ENCODE data around the gene STK38. TPM values are rescaled to one million over a fixed set of nuclear protein-coding genes. Genes with fewer than 3 reads are reported as not detected.
"Not testable (repeated sequence)": the region's sequence is repeated elsewhere in the genome, so short reads cannot be mapped to it uniquely, and the experiment has no call there.

STK38 gene
- total RNA-seq, 3 donors from 2014 or later, result 27.5 to 39.4 (median 31.4) TPM

DNA sequence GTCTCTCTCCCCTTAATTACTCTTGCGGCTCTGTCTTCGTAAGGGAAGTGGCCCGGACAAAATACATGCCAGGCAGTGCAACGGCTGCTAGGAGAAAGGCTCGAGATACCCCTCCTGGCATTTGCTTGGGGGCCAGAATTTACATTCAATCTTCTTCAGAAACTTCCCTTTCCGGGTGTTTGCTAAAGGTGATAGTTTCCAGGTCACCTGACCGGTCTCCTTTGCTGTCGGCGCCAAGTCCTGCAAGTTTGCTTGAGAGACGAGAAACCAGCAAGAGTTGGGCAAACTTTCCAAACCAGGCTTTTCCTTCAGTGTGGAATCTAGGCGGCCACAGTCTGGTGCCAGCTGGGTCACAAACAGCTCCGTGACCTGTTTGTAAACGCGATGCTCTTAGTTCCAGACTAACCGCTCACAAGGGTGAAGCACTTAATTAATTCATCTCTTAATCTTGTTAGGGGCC is 46.3 kb upstream of the STK38 start:
- H3K27ac ChIP-seq, result peak overlapping the region; percentile 97 to 100
- peaks cover 0 to 8% of the 10 kb centered on the region in 2 donors for H3K4me1 ChIP-seq
- H3K27me3 ChIP-seq, result no peaks in the 10 kb centered on the region
- TF ChIP-seq, protein P1, sequence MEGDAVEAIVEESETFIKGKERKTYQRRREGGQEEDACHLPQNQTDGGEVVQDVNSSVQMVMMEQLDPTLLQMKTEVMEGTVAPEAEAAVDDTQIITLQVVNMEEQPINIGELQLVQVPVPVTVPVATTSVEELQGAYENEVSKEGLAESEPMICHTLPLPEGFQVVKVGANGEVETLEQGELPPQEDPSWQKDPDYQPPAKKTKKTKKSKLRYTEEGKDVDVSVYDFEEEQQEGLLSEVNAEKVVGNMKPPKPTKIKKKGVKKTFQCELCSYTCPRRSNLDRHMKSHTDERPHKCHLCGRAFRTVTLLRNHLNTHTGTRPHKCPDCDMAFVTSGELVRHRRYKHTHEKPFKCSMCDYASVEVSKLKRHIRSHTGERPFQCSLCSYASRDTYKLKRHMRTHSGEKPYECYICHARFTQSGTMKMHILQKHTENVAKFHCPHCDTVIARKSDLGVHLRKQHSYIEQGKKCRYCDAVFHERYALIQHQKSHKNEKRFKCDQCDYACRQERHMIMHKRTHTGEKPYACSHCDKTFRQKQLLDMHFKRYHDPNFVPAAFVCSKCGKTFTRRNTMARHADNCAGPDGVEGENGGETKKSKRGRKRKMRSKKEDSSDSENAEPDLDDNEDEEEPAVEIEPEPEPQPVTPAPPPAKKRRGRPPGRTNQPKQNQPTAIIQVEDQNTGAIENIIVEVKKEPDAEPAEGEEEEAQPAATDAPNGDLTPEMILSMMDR (IDR thresholded peaks at IDR 0.05), result no peak
- TF ChIP-seq POLR2A (IDR thresholded peaks at IDR 0.05) (no peak), POLR2AphosphoS5 (IDR thresholded peaks at IDR 0.05) (no peak)
- intact Hi-C loops (cut with DNase I; ENCODE audit: low total_unique reads), result no loop called here
- H3K36me3 ChIP-seq, result no peaks in the 10 kb centered on the region
- peak overlapping the region; percentile 72 to 75 (median 73) for H3K4me3 ChIP-seq
- DNase-seq (ENCODE audit: low spot score in 2 of 2), result peak in 1 of 2 donors; percentile 80
- no peaks in the 10 kb centered on the region for H3K9me3 ChIP-seq

DNA sequence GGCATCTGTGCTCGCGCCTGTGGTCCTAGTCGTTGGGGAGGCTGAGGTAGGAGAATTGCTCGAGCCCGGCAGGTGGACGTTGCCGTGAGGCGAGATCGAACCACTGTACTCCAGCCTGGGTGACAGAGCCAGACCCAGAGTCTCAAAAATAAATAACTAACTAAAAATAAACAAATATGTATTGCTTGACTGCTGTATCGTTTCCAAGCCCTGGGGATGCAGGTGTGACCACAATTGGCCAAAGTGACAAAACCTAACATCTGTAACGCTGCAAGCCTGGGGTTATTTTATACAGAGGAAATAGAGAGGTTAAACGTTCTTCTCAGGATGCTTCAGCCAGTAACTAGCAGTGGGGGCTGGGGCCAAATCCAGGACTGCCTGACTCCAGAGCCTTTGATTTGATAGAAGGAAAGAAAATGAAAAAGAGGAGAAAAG is 45.0 kb upstream of the STK38 start:
- DNase-seq (ENCODE audit: low spot score in 2 of 2), result no peak
- H3K27me3 ChIP-seq, result no peaks in the 10 kb centered on the region
- intact Hi-C loops (cut with DNase I; ENCODE audit: low total_unique reads), result no loop called here
- peak overlapping the region; percentile 40 to 100 for H3K27ac ChIP-seq
- H3K9me3 ChIP-seq, result no peaks in the 10 kb centered on the region
- TF ChIP-seq, protein P1 (IDR thresholded peaks at IDR 0.05), result no peak
- TF ChIP-seq POLR2AphosphoS5 (IDR thresholded peaks at IDR 0.05) (no peak), POLR2A (IDR thresholded peaks at IDR 0.05) (no peak)
- no peaks in the 10 kb centered on the region for H3K4me1 ChIP-seq
- no peak overlapping the region for H3K4me3 ChIP-seq
- H3K36me3 ChIP-seq, result no peaks in the 10 kb centered on the region

DNA sequence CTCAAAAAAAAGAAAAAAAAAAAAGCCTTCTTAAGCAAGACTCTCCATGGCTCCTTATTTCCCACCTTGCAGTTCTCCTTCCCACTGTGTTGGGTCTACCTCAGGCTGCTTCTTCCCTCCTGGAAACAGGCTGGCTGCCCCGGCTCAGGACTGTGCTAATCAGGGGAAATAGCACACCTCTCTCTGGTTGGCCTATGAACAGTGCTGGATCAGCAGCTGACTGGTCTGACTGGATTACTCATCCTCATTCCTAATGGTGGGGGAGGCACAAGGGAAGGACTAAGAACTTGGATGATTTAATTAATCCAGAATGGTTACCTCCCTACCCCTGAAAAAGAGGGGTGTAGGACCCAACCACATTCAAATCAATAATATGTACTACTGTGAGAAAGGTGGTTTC is 43.0 kb upstream of the STK38 start:
- peak overlapping the region; percentile 17 to 59 for H3K27ac ChIP-seq
- H3K4me3 ChIP-seq, result no peak overlapping the region
- no peaks in the 10 kb centered on the region for H3K4me1 ChIP-seq
- no peaks in the 10 kb centered on the region for H3K36me3 ChIP-seq
- peak in 1 of 2 donors; percentile 61 for DNase-seq (ENCODE audit: low spot score in 2 of 2)
- no peaks in the 10 kb centered on the region for H3K9me3 ChIP-seq
- intact Hi-C loops (cut with DNase I; ENCODE audit: low total_unique reads), result no loop called here
- H3K27me3 ChIP-seq, result no peaks in the 10 kb centered on the region
- no peak for TF ChIP-seq POLR2A (IDR thresholded peaks at IDR 0.05)
- peak in 1 of 3 donors; percentile 25 for TF ChIP-seq POLR2AphosphoS5 (IDR thresholded peaks at IDR 0.05)
- TF ChIP-seq, protein P1 (IDR thresholded peaks at IDR 0.05), result no peak

DNA sequence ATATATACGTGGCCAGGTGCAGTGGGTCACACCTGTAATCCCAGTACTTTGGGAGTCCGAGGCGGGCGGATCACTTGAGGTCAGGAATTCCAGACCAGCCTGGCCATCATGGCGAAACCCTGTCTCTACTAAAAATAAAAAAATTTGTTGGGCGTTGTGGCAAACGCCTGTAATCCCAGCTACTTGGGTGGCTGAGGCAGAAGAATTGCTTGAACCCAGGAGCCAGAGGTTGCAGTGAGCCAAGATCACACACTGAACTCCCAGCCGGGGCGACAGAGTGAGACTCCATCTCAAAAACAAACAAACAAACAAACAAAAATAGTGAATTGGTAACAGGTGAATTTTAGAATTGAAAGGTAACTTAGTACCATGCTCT is 41.7 kb upstream of the STK38 start:
- H3K27ac ChIP-seq; H3K4me3 ChIP-seq; H3K9me3 ChIP-seq; H3K27me3 ChIP-seq; DNase-seq (ENCODE audit: low spot score in 2 of 2); H3K36me3 ChIP-seq; intact Hi-C loops (cut with DNase I; ENCODE audit: low total_unique reads); H3K4me1 ChIP-seq: not testable (repeated sequence)

DNA sequence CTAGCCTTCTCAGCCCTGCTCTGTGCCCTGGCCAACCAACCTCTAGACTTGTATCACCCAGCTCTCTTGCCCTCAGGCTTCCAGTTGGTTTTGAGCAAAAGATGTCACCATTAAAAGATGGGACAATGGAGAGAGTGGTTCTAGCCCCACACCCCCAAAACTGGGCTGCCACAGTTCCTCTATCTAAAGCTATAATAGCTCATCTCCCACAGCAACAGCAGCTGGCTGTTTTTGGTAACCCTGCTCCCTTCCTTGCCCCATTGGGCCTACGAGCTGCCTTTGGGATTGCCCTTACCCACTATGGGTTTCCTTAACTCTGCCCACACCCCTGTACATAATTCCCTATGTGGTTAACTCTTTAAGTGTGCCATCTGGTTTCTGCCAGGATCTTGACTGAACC is 39.3 kb upstream of the STK38 start:
- no peaks in the 10 kb centered on the region for H3K9me3 ChIP-seq
- H3K27ac ChIP-seq, result no peak overlapping the region
- no peak for DNase-seq (ENCODE audit: low spot score in 2 of 2)
- H3K27me3 ChIP-seq, result no peaks in the 10 kb centered on the region
- TF ChIP-seq POLR2AphosphoS5 (IDR thresholded peaks at IDR 0.05) (no peak), POLR2A (IDR thresholded peaks at IDR 0.05) (no peak)
- TF ChIP-seq, protein P1 (IDR thresholded peaks at IDR 0.05), result no peak
- intact Hi-C loops (cut with DNase I; ENCODE audit: low total_unique reads), result no loop called here
- H3K36me3 ChIP-seq, result no peaks in the 10 kb centered on the region
- no peaks in the 10 kb centered on the region for H3K4me1 ChIP-seq
- H3K4me3 ChIP-seq, result no peak overlapping the region

DNA sequence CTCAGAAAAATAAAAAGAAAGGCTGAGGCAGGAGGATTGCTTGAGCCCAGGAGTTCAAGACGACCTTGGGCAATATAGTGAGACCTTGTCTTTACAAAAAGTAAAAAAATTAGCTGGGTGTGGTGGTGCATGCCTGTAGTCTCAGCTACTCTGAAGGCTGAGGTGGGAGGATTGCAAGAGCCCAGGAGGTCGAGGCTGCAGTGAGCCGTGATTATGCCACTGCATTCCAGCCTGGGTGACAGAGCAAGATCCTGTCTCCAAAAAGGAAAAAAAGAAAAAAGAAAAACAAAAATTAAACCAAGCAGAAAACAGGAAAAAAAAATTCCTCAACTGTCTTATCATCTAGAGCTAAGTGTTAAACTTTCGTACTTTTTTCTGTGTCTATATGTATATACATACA is 34.4 kb upstream of the STK38 start:
- TF ChIP-seq, protein P1 (IDR thresholded peaks at IDR 0.05), result no peak
- TF ChIP-seq POLR2A (IDR thresholded peaks at IDR 0.05) (no peak), POLR2AphosphoS5 (IDR thresholded peaks at IDR 0.05) (no peak)
- H3K4me1 ChIP-seq, result peaks cover 0 to 18% of the 10 kb centered on the region in 2 donors
- H3K27ac ChIP-seq, result no peak overlapping the region
- no peaks in the 10 kb centered on the region for H3K9me3 ChIP-seq
- H3K36me3 ChIP-seq, result no peaks in the 10 kb centered on the region
- no peak overlapping the region for H3K4me3 ChIP-seq
- intact Hi-C loops (cut with DNase I; ENCODE audit: low total_unique reads), result no loop called here
- H3K27me3 ChIP-seq, result no peaks in the 10 kb centered on the region
- DNase-seq (ENCODE audit: low spot score in 2 of 2), result no peak

All from breast epithelium (tissue), 4 donors.